Upper lobe of left lung (tissue), 4 donors: ENCODE measurements around the gene AKR7A2.

ENCODE experiments used
- CTCF ChIP-seq, 6 experiments: fragments of 450-650 bp in 4 of 6; fragments of 200-600 bp in 2 of 6; sonication (generic) in 2 of 6; IDR thresholded peaks; one replicate each; pipeline ENCODE4 v1.5.1; 2016 to 2019; ENCODE audit warnings: antibody characterized with exemption in 6 of 6
- POLR2A ChIP-seq, 4 donors: fragments of 450-650 bp; IDR thresholded peaks; one replicate each; pipeline ENCODE4 v1.5.1; 2016 to 2017; ENCODE audit warnings: antibody characterized with exemption in 4 of 4, mild to moderate bottlenecking in 2 of 4

- no peak for TF ChIP-seq CTCF (IDR thresholded peaks at IDR 0.05)
- no peak for TF ChIP-seq POLR2A (IDR thresholded peaks at IDR 0.05)
Observed at GRCh38 chr1:19287436-19288185, 24.3 kb downstream of the AKR7A2 start.
